ENCODE results near the gene NRF1.

NRF1 gene

DNA sequence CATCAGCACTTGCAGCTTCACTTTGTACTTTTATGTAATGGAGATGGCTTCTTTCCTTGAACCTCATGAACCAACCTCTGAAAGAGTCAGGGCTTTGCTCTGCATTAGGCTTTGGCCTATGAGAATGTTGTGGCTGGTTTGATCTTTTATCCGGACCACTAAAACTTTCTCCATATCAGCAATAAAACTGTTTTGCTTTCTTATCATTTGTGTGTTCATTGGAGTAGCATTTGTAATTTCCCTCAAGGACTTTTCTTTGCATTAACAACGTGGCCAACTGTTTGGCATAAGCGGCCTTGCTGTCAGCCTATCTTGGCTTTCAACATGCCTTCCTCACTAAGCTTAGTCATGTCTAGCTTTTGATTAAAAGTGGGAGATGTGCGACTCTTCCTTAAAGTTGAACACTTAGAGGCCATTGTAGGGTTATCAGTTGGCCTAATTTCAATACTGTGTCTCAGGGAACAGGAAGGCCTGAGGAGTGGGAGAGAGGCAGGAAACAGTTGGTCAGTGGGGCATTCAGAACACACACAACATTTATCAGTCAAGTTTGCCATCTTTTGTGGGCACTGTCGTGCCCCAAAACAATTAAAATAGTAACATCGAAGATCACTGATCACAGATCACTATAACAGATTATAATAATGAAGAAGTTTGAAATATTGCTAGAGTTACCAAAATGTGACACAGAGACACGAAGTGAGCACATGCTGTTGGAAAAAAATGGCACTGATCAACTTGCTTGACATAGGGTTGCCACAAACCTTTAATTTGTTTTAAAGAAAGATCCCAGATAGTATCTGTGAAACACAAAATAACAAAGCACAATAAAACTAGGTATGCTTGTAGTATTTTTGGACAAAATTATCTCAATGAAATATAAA, 64.7 kb downstream of the NRF1 start:
- no peaks in the 10 kb centered on the region for H4K20me1 ChIP-seq (ENCODE audit: insufficient read depth, low read length)
- H3K9me2 ChIP-seq (replicated peaks; ENCODE audit: insufficient read depth, low read length), result no peaks in the 10 kb centered on the region
- TF ChIP-seq EZH2 (optimal IDR thresholded peaks at IDR 0.05; ENCODE audit: low read depth, low read length) (no peak), EZH2phosphoT487 (IDR thresholded peaks at IDR 0.05; ENCODE audit: low read length) (no peak)
- TF ChIP-seq, protein P1, sequence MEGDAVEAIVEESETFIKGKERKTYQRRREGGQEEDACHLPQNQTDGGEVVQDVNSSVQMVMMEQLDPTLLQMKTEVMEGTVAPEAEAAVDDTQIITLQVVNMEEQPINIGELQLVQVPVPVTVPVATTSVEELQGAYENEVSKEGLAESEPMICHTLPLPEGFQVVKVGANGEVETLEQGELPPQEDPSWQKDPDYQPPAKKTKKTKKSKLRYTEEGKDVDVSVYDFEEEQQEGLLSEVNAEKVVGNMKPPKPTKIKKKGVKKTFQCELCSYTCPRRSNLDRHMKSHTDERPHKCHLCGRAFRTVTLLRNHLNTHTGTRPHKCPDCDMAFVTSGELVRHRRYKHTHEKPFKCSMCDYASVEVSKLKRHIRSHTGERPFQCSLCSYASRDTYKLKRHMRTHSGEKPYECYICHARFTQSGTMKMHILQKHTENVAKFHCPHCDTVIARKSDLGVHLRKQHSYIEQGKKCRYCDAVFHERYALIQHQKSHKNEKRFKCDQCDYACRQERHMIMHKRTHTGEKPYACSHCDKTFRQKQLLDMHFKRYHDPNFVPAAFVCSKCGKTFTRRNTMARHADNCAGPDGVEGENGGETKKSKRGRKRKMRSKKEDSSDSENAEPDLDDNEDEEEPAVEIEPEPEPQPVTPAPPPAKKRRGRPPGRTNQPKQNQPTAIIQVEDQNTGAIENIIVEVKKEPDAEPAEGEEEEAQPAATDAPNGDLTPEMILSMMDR (IDR thresholded peaks at IDR 0.05; ENCODE audit: low read length), result no peak
- H2AFZ ChIP-seq (ENCODE audit: low read length), result no peak overlapping the region
- no peak overlapping the region for H3K4me3 ChIP-seq (ENCODE audit: low read length)
- no peaks in the 10 kb centered on the region for H3K27me3 ChIP-seq (replicated peaks; ENCODE audit: insufficient read depth, low read length)
- no peaks in the 10 kb centered on the region; the same call in none of the 2 replicates for H3K36me3 ChIP-seq (replicated peaks; ENCODE audit: insufficient read depth, low read length)
- no peaks in the 10 kb centered on the region for H3F3A ChIP-seq (ENCODE audit: insufficient read depth, low read length)
- DNase-seq, result no peak
- no peaks in the 10 kb centered on the region for H3K9me3 ChIP-seq (replicated peaks; ENCODE audit: insufficient read depth, low read length)
- H3K79me2 ChIP-seq (ENCODE audit: low read length), result no peaks in the 10 kb centered on the region
- H3K27ac ChIP-seq (ENCODE audit: low read length), result no peak overlapping the region
- no peak overlapping the region for H3K4me2 ChIP-seq (ENCODE audit: low read depth, low read length)
- H3K9ac ChIP-seq (ENCODE audit: low read length), result no peak overlapping the region
- H3K4me1 ChIP-seq (ENCODE audit: low read length), result no peaks in the 10 kb centered on the region

DNA sequence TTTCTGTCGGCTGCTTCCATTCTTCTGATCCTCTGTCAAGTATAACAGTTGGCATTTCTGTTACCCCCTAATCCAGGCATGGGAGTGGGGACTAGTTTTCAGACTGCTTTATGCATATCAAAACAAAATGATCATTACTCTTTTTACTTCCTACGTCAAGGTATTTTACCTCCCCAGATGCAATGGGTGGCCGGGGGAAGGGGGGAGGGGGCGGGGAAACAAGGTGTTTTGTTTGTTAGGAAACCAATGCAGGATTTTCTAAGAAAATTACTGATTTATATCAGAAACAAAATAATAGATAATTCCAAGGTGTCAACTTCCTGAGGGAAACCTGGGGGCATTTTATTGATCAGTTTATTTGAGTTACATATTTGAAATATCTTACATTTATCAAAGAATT, 66.3 kb downstream of the NRF1 start:
- Histone ChIP-seq H3K4me1 (ENCODE audit: low read length) (no peaks in the 10 kb centered on the region), H4K20me1 (ENCODE audit: insufficient read depth, low read length) (no peaks in the 10 kb centered on the region), H3K27me3 (replicated peaks; ENCODE audit: insufficient read depth, low read length) (no peaks in the 10 kb centered on the region), H3K9me2 (replicated peaks; ENCODE audit: insufficient read depth, low read length) (no peaks in the 10 kb centered on the region), H3K79me2 (ENCODE audit: low read length) (no peaks in the 10 kb centered on the region), H3K36me3 (replicated peaks; ENCODE audit: insufficient read depth, low read length) (no peaks in the 10 kb centered on the region; the same call in 1 of the 2 replicates), H3F3A (ENCODE audit: insufficient read depth, low read length) (no peaks in the 10 kb centered on the region), H3K9ac (ENCODE audit: low read length) (no peak overlapping the region), H3K4me2 (ENCODE audit: low read depth, low read length) (no peak overlapping the region), H2AFZ (ENCODE audit: low read length) (no peak overlapping the region), H3K4me3 (ENCODE audit: low read length) (no peak overlapping the region), H3K9me3 (replicated peaks; ENCODE audit: insufficient read depth, low read length) (no peaks in the 10 kb centered on the region), H3K27ac (ENCODE audit: low read length) (no peak overlapping the region)
- TF ChIP-seq EZH2phosphoT487 (IDR thresholded peaks at IDR 0.05; ENCODE audit: low read length) (no peak), EZH2 (optimal IDR thresholded peaks at IDR 0.05; ENCODE audit: low read depth, low read length) (no peak)
- TF ChIP-seq, protein P1 (IDR thresholded peaks at IDR 0.05; ENCODE audit: low read length), result no peak
- no peak for DNase-seq

DNA sequence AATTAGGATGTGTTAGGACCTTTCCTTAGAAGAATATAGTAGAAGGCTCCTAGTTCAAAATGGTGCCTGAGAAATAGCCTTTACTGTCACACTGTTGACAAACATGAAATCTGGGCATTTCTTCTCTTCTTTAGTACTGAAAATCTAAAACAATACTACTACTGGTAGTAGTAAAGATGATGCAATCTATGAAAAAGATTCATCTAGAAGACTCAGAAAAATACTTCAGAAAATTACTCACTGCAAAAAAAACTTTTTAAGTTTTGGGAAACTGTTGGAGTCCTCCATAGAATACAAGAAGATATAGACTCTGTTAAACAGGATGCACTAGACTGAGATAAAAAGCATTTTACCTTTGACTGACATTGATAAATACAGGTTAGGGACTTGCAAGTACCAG, 67.1 kb downstream of the NRF1 start:
- Histone ChIP-seq H3F3A (ENCODE audit: insufficient read depth, low read length) (no peaks in the 10 kb centered on the region), H3K79me2 (ENCODE audit: low read length) (no peaks in the 10 kb centered on the region), H2AFZ (ENCODE audit: low read length) (no peak overlapping the region), H3K4me2 (ENCODE audit: low read depth, low read length) (no peak overlapping the region), H3K9me3 (replicated peaks; ENCODE audit: insufficient read depth, low read length) (no peaks in the 10 kb centered on the region), H3K9me2 (replicated peaks; ENCODE audit: insufficient read depth, low read length) (no peaks in the 10 kb centered on the region), H4K20me1 (ENCODE audit: insufficient read depth, low read length) (no peaks in the 10 kb centered on the region), H3K36me3 (replicated peaks; ENCODE audit: insufficient read depth, low read length) (no peaks in the 10 kb centered on the region; the same call in 1 of the 2 replicates), H3K9ac (ENCODE audit: low read length) (no peak overlapping the region), H3K4me3 (ENCODE audit: low read length) (no peak overlapping the region), H3K27me3 (replicated peaks; ENCODE audit: insufficient read depth, low read length) (no peaks in the 10 kb centered on the region), H3K27ac (ENCODE audit: low read length) (no peak overlapping the region), H3K4me1 (ENCODE audit: low read length) (no peaks in the 10 kb centered on the region)
- no peak for DNase-seq
- no peak for TF ChIP-seq EZH2 (optimal IDR thresholded peaks at IDR 0.05; ENCODE audit: low read depth, low read length)
- no peak for TF ChIP-seq EZH2phosphoT487 (IDR thresholded peaks at IDR 0.05; ENCODE audit: low read length)
- TF ChIP-seq, protein P1 (IDR thresholded peaks at IDR 0.05; ENCODE audit: low read length), result no peak
